Measurements from ENCODE around the gene FMNL3.
"Not testable (repeated sequence)": the region's sequence is repeated elsewhere in the genome, so short reads cannot be mapped to it uniquely, and the experiment has no call there.

FMNL3 gene

DNA sequence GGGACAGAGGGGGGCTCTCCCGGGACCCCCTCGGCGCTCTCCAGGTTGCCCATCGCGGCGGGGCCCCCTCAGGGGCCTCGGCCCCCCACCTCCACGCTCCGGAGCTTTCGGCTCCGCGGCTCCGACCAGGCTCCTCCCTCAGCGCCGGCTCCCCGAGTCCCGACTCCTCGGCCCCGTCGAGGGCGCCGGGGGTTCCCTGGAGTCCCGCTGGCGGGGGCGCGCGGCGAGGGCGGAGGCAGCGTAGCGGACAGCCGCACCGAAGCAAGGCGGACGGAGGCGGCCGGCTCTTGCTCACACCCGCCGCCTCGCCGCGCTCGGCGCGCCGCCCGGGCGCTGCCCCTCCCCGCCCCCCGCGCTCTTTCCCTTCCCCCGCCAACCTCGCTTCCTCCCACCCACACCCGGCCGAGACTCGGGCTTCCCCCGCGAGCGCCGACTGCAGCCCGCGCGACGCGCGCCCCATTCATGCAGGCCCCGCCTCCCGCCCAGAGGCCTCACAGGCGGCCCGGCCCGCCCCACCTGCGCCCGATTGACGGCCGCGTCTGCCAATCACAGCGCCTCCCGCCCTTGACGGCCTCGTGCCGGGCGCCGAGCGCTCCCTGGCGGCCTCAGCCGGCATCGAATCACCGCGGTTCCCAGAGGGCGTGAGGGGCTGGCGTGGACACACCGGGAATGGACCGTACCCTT is at the start of gene FMNL3:
Gene FMNL3, minus strand, starts transcription at position 278 of the 684 bp plus-strand sequence. Its CDS starts 225 bp downstream, at position 53.
- peak; percentile 99 for DNase-seq

DNA sequence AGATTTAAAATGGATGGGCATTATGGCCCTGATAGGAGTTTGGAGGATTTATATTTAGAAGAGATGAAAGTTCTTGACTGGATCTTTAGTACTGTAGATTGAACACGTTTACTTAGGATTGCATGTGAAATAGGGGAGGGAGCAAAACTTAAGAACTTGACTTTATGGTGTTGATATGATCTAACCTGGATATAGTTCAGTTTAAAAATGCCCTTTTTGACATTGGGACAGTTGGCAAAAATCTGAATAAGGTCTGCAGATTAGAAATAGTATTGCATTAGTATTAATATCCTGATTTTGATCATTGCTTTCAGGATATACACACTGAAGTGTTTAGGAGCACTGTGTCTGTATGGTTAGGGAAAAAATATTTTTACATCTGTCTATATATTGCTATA is 43.8 kb upstream of the FMNL3 start:
- DNase-seq = no peak

GRCh38 chr12:49750027-49750995 is 43.1 kb upstream of the FMNL3 start:
- peak; percentile 57 for DNase-seq

DNA sequence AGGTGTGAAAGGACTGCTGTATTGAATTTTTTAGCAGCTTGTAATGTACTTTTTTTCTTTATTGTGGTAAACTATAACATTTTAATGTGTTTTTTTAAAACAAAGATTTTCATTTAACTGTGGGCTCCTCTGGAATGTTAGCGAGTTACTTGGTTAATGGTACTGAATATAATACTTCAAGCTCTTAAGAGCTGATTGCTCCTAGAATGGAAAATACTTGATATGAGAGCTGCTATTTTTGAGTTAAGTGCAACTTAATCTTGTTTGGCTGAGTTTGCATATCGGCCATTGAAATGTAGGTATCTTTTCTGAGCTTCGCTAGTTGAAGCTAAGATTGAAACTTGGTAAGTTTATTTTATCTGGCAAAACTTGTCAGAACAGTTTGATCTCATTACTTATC is 41.6 kb upstream of the FMNL3 start:
- DNase-seq = no peak

- no peak for DNase-seq
Measured at GRCh38 chr12:49748306-49748705, 41.1 kb upstream of the FMNL3 start.

GRCh38 chr12:49744363-49744885 is 37.2 kb upstream of the FMNL3 start:
- DNase-seq = no peak

DNA sequence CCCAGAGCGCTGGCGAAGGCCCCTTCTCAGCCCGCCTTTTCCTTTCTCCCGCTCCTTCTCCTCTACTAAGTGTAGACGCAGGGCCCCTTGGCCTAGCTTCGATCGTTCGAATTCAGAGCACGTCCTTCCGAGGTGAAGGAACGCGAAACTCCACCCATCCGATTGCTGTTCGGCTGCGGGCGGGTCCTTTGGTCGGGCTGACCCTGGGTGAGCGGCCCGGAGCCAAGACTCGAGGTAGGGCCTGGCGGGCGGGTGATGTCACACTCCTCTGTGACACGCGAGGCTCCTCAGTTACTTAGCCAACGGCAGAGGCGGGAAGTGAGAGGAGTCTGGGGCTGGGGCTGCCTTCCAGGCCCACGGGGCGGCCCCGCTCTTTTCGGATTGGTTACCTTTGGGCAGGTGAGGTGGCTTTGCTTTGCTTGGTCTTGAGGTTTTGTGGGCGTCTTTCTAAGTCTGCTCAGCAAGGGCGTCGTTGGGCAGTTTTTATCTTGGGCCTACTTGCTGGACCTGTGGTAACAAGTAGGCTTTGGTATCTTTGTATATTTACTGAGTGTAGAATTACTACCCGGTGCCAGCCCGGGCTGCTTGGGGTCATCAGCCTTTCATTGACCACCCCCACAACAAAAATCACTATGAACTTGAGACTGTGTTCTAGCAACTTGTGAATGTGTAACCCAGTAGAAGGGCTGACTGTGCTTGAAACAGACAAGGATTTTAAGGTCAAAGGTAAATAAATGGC is 34.8 kb upstream of the FMNL3 start:
- DNase-seq = peak; percentile 94

- DNase-seq = peak; percentile 100
Measured at GRCh38 chr12:49740930-49741881, 34.0 kb upstream of the FMNL3 start, which contains the start of gene TMBIM6. Gene TMBIM6, plus strand, starts transcription at chr12:49741557. Its CDS starts 10,937 bp downstream, at chr12:49752494.

DNA sequence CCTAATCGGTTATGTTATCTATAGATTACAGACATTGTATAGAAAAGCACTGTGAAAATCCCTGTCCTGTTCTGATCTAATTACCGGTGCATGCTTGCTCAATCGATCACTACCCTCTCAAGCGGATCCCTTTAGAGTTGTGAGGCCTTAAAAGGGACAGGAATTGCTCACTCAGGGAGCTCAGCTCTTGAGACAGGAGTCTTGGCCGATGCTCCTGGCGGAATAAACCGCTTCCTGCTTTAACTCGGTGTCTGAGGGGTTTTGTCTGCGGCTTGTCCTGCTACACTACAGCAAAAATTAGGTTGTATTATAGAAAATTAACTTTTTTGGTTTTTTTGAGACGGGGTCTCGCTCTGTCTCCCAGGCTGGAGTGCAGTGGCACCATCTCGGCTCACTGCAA is 33.1 kb upstream of the FMNL3 start:
- not testable (repeated sequence) for DNase-seq

- DNase-seq = not testable (repeated sequence)
Measured at GRCh38 chr12:49738721-49739120, 31.5 kb upstream of the FMNL3 start.

DNA sequence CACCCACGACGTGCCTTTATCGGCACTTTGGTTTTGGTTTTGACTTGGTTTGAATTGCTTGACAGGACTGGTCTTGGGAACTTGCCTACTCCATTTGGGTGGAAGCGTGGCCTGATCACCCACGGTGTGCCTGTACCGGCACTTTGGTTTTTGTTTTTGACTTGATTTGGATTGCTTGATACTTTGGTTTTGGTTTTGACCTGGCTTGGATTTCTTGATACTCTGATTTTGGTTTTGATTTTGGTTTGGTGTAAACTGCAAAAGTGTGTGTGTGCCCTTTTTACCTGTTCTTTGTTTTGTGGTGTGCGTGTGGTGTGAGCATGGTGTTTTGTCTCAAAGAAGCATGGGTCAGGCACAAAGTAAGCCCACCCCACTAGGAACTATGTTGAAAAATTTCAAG is 27.7 kb upstream of the FMNL3 start:
- DNase-seq = not testable (repeated sequence)

GRCh38 chr12:49733219-49734017 is 26.2 kb upstream of the FMNL3 start:
- no peak for DNase-seq

DNA sequence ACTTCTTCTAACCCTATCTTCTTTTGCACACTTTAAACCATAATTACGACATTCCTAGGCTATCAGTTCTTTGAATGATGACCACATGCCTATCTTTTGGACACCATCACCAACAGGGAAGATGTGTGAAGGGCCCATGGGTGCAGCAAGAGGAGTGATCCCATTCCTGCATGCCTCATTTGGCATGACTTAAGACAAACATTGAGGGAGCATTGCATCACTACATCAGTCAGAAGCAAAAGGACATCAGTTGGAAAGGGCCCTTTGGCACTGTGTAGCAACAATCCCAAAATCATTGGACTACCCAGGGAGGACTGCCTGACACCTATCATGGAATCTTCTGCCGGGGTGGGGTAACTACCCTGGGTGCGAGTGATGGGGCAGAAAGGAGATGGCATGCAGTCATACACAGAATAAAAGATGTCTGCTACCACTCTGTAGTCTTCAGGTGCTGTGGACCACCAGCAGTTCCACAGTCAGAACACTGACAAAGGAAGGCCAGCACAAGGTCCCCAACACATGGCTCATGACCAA is 23.4 kb upstream of the FMNL3 start:
- DNase-seq = peak; percentile 48

GRCh38 chr12:49730050-49730449 is 22.8 kb upstream of the FMNL3 start:
- no peak for DNase-seq

- no peak for DNase-seq
Measured at GRCh38 chr12:49728446-49728845, 21.2 kb upstream of the FMNL3 start.

DNA sequence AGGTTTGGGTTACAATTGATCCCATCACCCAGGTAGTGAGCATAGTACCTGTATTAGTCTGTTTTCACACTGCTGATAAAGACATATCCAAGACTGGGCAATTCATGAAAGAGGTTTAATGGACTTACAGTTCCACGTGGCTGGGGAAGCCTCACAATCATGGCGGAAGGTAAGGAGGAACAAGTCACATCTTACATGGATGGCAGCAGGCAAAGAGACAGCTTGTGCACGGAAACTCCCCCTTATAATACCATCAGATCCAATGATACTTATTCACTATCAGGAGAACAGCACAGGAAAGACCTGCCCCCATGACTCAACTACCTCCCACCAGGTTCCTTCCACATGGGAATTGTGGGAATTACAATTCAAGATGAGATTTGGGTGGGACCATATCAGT is 14.2 kb upstream of the FMNL3 start:
- DNase-seq = not testable (repeated sequence)

- no peak for DNase-seq
Measured at GRCh38 chr12:49720214-49720613, 13.0 kb upstream of the FMNL3 start.

DNA sequence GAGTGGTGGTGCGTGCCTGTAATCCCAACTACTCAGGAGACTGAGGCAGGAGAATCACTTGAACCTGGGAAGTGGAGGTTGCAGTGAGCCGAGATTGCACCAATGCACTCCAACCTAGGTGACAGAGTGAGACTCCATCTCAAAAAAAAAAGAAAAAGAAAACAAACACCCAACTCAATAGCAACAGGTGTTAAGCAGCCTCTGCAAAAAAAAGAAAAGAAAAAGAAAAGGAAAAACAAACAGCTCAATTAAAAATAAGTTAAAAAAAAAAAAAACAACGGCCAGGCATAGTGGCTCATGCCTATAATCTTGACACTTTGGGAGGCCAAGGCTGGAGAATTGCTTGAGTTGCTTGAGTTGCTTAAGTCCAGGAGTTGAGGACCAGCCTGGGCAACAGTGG is 10.6 kb upstream of the FMNL3 start:
- DNase-seq = not testable (repeated sequence)

- DNase-seq = peak; percentile 16
Measured at GRCh38 chr12:49716553-49716952, 9.3 kb upstream of the FMNL3 start.

GRCh38 chr12:49713952-49714351 is 6.7 kb upstream of the FMNL3 start:
- DNase-seq = not testable (repeated sequence)

Measured in suppressor macrophage treated with lipopolysaccharide for 4 hours (primary cell).